SU-DHL-6 (cell line): Measurements from ENCODE around the gene RPUSD4.

Source experiments
- CTCF ChIP-seq: fragments of 200-600 bp; sonication (generic); IDR thresholded peaks from one replicate; pipeline ENCODE4 v1.5.1; 2017; ENCODE audit warnings: antibody characterized with exemption, mild to moderate bottlenecking, low read length, moderate library complexity; ENCODE audit not compliant: insufficient read depth, poor library complexity, severe bottlenecking
- EZH2phosphoT487 ChIP-seq: fragments of 200-600 bp; sonication (generic), shearing (Covaris generic); conservative IDR thresholded peaks from 2 replicates; pipeline ENCODE4 v1.6.1; 2018; ENCODE audit warnings: mild to moderate bottlenecking, antibody characterized with exemption, low read length, moderate library complexity, mixed read lengths

- TF ChIP-seq CTCF (no peak), EZH2phosphoT487 (no peak)
Observed at GRCh38 chr11:126185259-126186024, 26.0 kb downstream of the RPUSD4 start.
